GM18505 (cell line): ENCODE measurements around the gene ELMO1.

Experiments used
- ATAC-seq: cut with Tn5 transposase; IDR thresholded peaks from one replicate; pipeline ENCODE4 v1.9.1; 2021; ENCODE audit not compliant: unreplicated experiment
- POLR2A ChIP-seq: IDR thresholded peaks from 4 replicates; pipeline ENCODE4 v1.6.1; 2011; ENCODE audit warnings: borderline replicate concordance; ENCODE audit not compliant: insufficient read depth, insufficient read length; ENCODE audit errors: extremely low read depth

ELMO1 gene

DNA sequence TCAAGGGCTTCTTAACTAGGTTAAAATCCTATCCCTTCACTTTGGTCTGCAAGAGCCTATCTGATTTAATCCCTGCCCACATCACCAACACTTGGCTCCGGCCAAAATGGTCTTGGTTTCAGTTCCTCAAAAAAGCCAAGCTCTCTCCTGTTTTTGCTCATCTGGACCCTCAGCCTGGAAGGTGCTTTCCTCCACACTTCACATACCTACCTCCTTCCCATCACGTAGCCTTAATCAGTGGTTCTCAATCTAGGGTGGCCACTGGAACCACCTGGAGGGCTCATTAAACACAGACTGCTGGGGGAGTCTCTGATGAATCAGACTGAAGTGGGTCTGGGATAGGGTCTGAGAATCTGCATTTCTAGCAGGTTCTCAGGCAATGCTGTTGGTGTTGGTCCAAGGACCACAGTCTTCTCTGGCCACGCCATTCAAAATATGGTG, 497.4 kb downstream of the ELMO1 start:
- no peak for TF ChIP-seq POLR2A
- ATAC-seq: peak; percentile 92

DNA sequence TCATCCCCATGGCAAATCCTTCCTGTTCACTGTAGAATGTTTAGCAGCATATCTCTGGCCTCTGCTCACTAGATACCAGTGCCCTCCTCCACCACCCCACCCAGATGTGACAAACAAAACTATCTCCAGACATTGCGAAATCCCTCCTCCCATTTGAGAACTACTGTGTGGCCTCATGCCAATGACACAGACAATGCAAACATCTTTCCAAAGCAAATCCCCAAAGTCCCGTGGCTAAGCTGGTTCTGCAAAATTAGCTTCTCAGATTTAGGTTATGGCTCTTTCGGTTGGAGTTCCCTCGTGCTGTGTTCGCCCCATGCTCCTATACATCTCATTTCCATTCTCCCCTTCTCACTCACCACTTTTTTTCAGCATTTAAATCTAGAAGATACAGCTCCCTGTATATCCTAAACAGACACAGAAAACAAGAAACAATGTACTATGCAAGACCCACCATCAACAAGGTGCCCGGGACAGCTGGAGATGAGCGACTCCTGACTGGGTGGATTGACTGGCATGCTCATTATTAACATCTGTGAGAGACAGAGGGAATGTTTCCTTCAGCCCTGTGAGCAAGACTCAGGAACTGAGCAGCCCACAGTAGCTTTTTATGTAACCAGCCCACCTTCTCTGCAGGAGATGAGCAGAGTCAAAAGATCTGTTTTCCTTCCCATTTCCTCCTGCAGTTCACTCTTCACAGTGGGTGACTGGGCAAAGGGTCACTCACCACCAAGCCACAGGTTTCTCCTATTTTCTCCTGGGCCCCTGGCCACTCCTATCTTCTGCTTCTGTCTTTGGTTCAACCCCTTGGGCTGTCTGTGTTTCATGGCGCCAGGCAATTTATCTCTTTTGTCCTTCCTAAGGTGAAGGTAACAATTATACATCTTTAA, 498.7 kb downstream of the ELMO1 start:
- ATAC-seq: no peak
- no peak for TF ChIP-seq POLR2A

DNA sequence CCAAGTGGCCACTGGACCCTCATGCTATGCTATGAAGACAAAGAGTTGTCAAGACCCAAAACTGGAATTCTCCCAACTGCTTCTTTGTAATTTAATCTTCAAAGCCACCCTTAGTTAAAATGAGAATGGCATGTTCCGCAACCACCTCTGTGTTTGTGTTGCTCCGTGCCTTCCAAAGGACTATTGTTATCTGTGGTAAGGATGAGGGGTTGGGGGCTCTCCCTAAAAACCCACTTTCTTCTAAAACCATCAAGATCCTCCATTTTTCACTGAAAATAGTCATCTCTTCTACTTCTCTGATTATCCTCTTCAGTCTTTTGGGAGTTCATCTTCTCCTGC, 502.3 kb downstream of the ELMO1 start:
- no peak for TF ChIP-seq POLR2A
- ATAC-seq: no peak

DNA sequence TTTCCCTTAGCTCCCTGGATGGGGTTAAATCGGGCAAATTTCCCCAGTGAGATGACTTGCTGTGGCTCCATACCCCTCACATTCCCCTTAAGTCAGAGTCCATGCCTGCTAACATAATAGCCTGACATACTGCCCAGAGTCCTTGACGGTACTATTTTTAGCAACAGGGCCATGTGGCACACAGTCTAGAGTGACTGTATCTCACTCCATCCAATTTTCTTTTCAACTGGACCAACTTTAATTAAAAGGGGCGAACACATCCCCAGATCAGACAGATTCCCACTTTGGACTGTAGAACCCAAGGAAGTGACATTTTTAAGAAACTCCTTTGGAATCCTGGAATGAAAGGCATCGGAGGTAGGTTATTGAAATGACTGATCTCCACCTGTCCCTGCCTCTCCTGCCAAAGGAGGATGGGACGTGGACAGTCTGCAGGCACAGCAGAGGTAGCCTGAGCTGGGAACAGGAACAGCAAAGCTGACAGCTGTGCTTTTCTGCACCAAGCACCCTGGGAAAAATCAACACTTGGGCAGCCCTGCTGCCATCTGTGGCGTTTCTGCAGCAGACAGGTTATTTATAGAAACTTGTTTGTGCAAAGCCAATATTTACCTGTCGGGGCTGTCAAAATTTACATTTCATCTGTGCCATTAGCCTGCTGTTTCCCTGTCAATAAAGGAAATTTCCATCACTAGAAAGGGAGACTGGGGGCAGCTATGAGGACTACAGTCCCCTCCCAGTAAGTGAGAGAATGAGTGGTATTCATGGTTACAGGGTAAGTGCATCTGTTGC, 502.9 kb downstream of the ELMO1 start:
- ATAC-seq: no peak

DNA sequence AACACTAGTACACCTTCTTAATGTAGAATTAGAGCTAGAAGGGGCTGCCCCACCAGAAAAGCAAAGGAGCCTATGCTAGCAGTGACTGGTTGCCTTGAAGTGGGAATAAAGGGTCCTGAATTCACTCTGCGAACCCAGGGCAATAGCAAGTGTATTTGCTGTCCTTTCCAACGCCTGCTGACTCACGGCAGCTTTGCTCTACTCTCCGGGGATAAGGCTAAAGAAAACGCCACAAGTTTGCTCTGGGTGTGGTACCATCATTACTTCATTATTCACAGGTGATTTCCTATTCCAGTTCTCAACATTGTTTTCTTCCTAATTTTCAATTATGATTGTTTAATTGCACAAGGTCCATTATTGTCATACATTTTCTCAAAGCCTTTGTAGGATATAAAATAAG, 503.8 kb downstream of the ELMO1 start:
- no peak for TF ChIP-seq POLR2A

More for the DNA sequence above, 502.9 kb downstream of the ELMO1 start:
- TF ChIP-seq POLR2A: no peak

DNA sequence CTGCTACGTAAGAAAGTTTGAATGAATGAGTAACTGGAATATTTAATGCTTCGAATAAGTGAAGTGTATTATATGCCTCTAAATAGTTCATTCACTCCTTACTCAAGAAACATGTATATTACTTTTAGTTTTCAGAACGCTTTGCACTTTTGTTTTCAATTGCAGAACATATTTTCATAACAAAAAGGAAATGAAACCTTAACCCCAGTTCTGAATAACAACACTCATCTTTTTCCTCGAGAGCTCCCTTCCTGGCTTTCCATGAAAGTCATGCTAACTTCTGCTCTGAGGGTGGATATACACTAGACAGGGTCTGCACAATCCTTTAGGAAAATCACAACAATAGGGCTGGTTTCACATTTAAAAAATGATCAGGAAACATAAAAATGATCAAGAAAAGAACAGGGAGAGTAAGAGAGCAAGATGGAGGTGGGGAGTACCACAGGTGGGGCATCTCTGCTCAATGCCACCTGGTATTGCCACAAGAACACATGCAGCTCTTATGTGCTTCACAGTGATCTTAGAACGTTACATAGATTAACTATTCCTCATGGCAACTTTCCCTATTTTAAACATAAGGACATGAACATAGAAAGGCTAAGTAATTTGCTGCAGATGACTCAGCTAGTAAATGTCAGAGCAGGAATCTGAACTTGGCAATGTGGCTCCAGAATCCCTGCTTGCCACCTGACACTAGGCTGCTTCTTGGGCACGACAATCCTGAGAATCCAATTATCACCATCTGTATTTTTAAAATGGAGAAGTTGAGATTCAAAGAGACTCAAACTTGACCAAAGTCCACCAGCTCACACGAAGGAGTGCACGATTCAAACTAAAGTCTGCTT, 504.9 kb downstream of the ELMO1 start:
- no peak for TF ChIP-seq POLR2A
- peak; percentile 52 for ATAC-seq

More for the DNA sequence above, 503.8 kb downstream of the ELMO1 start:
- no peak for ATAC-seq

DNA sequence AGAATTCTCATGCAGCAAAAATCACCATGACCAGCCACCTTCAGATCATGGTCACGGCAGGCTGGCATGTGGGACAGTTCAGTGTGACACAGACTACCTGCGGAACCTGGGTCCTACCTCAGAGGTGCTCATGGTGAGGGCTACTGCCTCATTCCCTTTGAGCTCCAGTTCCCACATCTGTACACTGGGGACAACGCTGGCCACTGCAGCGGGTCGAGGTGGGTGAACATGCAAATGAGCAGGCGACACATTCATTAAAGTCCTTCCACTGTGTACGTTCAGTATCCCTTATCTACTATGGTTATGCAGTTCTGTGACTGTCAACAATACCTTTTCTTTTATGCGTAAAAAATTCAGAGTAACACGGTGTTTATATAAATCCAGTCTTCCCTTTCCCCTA, 505.7 kb downstream of the ELMO1 start:
- no peak for TF ChIP-seq POLR2A
- ATAC-seq: no peak

DNA sequence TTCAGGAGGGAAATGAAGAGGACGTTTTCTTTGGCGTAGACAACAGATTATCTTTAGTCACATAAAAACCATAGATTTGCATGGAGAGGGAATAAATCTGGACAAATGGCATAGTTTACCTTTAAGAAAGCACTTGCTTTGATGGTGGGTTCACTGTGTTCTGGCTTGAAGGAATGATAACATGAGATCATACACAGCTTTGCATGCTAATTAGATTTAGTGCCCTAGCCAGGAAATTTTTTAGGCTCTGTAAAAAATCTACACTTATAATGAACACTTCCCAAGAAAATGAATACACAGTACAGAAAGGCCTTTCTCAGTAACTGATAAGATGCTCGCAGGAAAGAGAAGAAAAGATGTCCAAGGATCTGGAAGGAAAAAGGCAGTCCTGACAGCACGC, 506.1 kb downstream of the ELMO1 start:
- TF ChIP-seq POLR2A: no peak

DNA sequence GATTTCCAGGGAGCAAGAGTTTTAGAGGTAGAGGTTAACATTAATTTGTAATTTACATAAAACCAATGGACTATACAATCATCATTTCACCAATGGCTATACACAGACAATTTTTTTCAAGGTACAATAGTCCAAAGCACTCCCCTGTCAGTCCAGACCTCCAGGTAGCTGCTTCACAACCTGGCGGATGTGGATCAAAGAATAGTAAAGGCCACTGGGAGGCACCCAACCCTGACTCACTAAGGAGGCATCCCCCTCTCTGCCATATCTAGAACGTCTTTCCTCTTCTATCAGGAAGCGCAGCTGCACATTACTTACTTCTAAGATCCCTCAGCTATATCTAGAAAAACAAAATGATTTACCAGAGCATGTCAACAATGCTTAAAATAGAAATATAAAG, 506.6 kb downstream of the ELMO1 start:
- ATAC-seq: no peak
- TF ChIP-seq POLR2A: no peak

More for the DNA sequence above, 506.1 kb downstream of the ELMO1 start:
- no peak for ATAC-seq

DNA sequence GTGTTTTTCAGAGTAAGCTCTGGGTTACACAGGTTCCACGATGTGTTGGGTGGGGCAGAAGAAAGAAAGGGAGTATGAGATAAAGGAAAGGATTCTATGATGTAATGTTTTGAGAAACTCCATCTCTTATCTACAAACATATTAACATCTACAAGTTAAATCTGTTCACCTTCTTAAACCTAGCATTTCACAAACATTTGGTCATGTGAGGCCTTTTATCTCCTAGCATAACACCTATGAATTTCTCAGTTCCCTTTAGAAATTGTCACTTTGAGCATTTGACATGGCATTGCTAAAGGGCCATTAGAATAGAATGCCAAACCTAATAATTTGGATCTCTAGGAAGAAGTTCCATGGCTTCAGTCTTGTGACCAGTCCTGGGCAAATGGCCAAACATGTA, 507.3 kb downstream of the ELMO1 start:
- TF ChIP-seq POLR2A: no peak
- no peak for ATAC-seq

DNA sequence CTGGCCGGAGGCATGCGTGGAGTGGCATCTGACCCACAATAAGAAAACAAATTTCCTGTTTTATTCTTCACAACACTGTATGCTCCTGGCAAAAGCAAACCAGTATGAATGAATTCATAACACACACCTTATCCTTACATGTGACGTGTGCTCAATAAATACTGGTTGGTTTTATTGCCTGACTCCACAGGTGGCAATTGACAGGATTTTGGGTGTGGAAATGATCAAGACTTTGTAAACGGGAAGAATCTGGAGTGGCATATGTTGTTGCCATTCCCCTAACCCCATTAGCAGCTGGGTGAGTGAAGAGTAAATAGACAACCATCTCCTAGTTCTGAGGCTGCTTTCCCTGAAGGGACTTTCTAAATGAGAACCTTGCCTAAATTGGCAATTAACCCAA, 508.8 kb downstream of the ELMO1 start:
- no peak for TF ChIP-seq POLR2A
- no peak for ATAC-seq

DNA sequence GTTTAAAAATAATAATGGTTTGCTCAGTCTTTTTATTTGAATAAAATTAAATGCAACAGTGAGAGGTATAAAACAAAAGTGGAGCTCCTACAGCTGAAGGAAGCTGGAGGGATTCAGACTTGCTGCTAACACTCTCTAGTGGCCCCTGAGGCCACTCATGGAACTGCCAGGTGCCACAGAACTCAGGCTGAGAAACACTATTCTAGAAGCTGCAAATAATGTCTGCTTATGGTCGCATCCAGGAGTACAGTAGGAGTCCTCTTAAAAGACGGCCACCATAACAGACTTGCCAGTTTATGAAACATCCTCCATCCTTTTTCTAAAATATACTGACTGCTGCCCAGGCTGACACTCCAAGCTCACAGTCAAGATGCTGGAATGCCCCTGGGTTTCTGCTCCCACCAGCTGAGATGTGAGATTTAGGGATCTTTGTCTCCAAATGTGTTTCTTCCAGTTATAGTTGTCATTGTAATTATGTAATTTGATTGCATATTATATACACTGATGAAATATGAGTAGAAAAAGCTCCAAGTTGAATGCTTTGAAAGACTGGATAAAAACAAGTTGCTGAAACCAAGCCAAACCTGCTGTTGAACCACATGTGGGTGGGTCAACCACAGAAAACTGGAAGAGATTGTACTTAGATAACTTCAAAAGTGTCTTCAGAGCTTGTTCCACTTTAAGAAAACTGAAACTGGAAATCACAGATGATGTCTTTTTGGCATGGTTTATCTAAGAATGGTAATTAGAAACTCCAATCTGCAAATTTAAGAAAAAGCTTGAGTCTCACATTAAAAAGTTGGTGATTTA, 510.7 kb downstream of the ELMO1 start:
- TF ChIP-seq POLR2A: no peak
- no peak for ATAC-seq
